Superior temporal gyrus (tissue), 1 donor: ENCODE measurements around the gene HS6ST3.
A peak's percentile ranks its signal among the peaks of the same experiment; 100 is the strongest.

Source experiments
- DNase-seq: peaks from one replicate; pipeline ENCODE4 v3.0.0-alpha.2; 2016; ENCODE audit errors: extremely low spot score

The HS6ST3 gene

GRCh38 chr13:96652506-96652905, 562.6 kb downstream of the HS6ST3 start:
- DNase-seq: no peak

- DNase-seq: no peak
These were observed 571.7 kb downstream of the HS6ST3 start for GRCh38 chr13:96661612-96662011.

- DNase-seq: no peak
These were observed 572.1 kb downstream of the HS6ST3 start for GRCh38 chr13:96662036-96662435.

- no peak for DNase-seq
These were observed 577.5 kb downstream of the HS6ST3 start for GRCh38 chr13:96667294-96668018.

- DNase-seq: no peak
These were observed 581.2 kb downstream of the HS6ST3 start for GRCh38 chr13:96671073-96671472.

GRCh38 chr13:96672016-96672415, 582.1 kb downstream of the HS6ST3 start:
- no peak for DNase-seq

- no peak for DNase-seq
These were observed 583.9 kb downstream of the HS6ST3 start for GRCh38 chr13:96673825-96674224.

- DNase-seq: no peak
These were observed 587.1 kb downstream of the HS6ST3 start for GRCh38 chr13:96677029-96677428.

- DNase-seq: no peak
These were observed 588.9 kb downstream of the HS6ST3 start for GRCh38 chr13:96678801-96679200.

GRCh38 chr13:96680898-96681297, 591.0 kb downstream of the HS6ST3 start:
- DNase-seq: no peak

GRCh38 chr13:96681766-96682165, 591.9 kb downstream of the HS6ST3 start:
- no peak for DNase-seq

GRCh38 chr13:96684469-96684868, 594.6 kb downstream of the HS6ST3 start:
- DNase-seq: no peak

- DNase-seq: no peak
These were observed 595.0 kb downstream of the HS6ST3 start for GRCh38 chr13:96684907-96685306.

GRCh38 chr13:96686286-96686685, 596.4 kb downstream of the HS6ST3 start:
- no peak for DNase-seq

- DNase-seq: no peak
These were observed 597.3 kb downstream of the HS6ST3 start for GRCh38 chr13:96687191-96687590.

GRCh38 chr13:96690998-96691397, 601.1 kb downstream of the HS6ST3 start:
- DNase-seq: no peak

GRCh38 chr13:96696389-96696900, 606.5 kb downstream of the HS6ST3 start:
- no peak for DNase-seq

GRCh38 chr13:96700657-96701056, 610.8 kb downstream of the HS6ST3 start:
- no peak for DNase-seq

GRCh38 chr13:96707146-96707545, 617.2 kb downstream of the HS6ST3 start:
- DNase-seq: no peak

- DNase-seq: no peak
These were observed 620.4 kb downstream of the HS6ST3 start for GRCh38 chr13:96710166-96710862.

GRCh38 chr13:96720446-96720845, 630.5 kb downstream of the HS6ST3 start:
- DNase-seq: peak; percentile 33

- no peak for DNase-seq
These were observed 636.7 kb downstream of the HS6ST3 start for GRCh38 chr13:96726651-96727050.

GRCh38 chr13:96728463-96728862, 638.6 kb downstream of the HS6ST3 start:
- no peak for DNase-seq
